A549 (cell line): Measurements from ENCODE around the gene PCYT1B. TPM values are rescaled to one million over a fixed set of nuclear protein-coding genes. Genes with fewer than 3 reads are reported as not detected.
"Not testable (repeated sequence)": the region's sequence is repeated elsewhere in the genome, so short reads cannot be mapped to it uniquely, and the experiment has no call there.

Experiments used
- ATAC-seq, 2 experiments: fragments of 200-7000 bp in 1 of 2; fragments of >200 bp in 1 of 2; cut with Nextera tagmentation in 1 of 2; cut with Tn5 transposase in 1 of 2; 3 replicates each; pipeline versions ENCODE4 v1.8.0 to v1.9.1; 2018 to 2020; ENCODE audit warnings: mild to moderate bottlenecking in 1 of 2, moderate library complexity in 1 of 2
- CTCF ChIA-PET: fragments of 300-600 bp; sonication (Branson Sonifier 250); formaldehyde crosslinking; extraction: SDS; loops from one replicate; lab custom pipeline; 2021; ENCODE audit warnings: antibody characterized with exemption, inconsistent platforms; lab: Yijun Ruan, JAX
- POLR2A ChIA-PET: fragments of 350-600 bp; formaldehyde crosslinking; extraction: SDS; loops from one replicate; lab custom pipeline; 2021; ENCODE audit warnings: antibody characterized with exemption, inconsistent platforms; lab: Yijun Ruan, JAX
- DNase-seq, 2 experiments: peaks; one replicate each; pipeline versions ENCODE4 v3.0.0 to v3.0.0-alpha.2; 2011 to 2016; ENCODE audit warnings: low read depth in 1 of 2, low spot score in 1 of 2
- FAIRE-seq: peaks from 2 replicates; lab custom pipeline; 2011; peaks lifted over from hg19 to GRCh38; lab: Jason Lieb, UNC
- H3K27ac ChIP-seq, 2 experiments: fragments of >200 bp; sonication (Bioruptor Twin); formaldehyde crosslinking; 3 replicates each; pipeline ENCODE4 v1.5.1; 2016 to 2017
- H3K4me1 ChIP-seq: fragments of >200 bp; sonication (Bioruptor Twin); formaldehyde crosslinking; 3 replicates; pipeline ENCODE4 v1.6.1; 2016
- H3K4me2 ChIP-seq: fragments of >200 bp; sonication (Bioruptor Twin); formaldehyde crosslinking; 3 replicates; pipeline ENCODE4 v1.6.1; 2016
- H3K4me3 ChIP-seq: fragments of >200 bp; sonication (Bioruptor Twin); formaldehyde crosslinking; 3 replicates; pipeline ENCODE4 v1.5.1; 2016
- H3K9me3 ChIP-seq: fragments of >200 bp; sonication (Bioruptor Twin); formaldehyde crosslinking; 3 replicates; pipeline ENCODE4 v1.6.1; 2016
- BHLHE40 ChIP-seq: IDR thresholded peaks from 2 replicates; pipeline ENCODE4 v1.6.1; 2012; ENCODE audit warnings: low read depth, low read length, inconsistent platforms
- CHD4 ChIP-seq: fragments of 200-600 bp; sonication (generic); IDR thresholded peaks from 2 replicates; pipeline ENCODE4 v1.6.1; 2016; ENCODE audit warnings: antibody characterized with exemption, mild to moderate bottlenecking, borderline replicate concordance
- MAFK ChIP-seq: fragments of 450-650 bp; IDR thresholded peaks from 2 replicates; pipeline ENCODE4 v1.6.1; 2014; ENCODE audit not compliant: partially characterized antibody
- NPAS2 ChIP-seq: fragments of 250-450 bp; sonication (Bioruptor Pico); IDR thresholded peaks from 2 replicates; pipeline ENCODE4 v1.8.0; 2022; ENCODE audit warnings: mild to moderate bottlenecking, moderate library complexity, borderline replicate concordance
- PHF8 ChIP-seq: fragments of 200-600 bp; sonication (generic); IDR thresholded peaks from 2 replicates; pipeline ENCODE4 v1.6.1; 2016; ENCODE audit warnings: low read depth, mild to moderate bottlenecking, antibody characterized with exemption, moderate library complexity, borderline replicate concordance
- POLR2AphosphoS2 ChIP-seq: conservative IDR thresholded peaks from 2 replicates; pipeline ENCODE4 v1.6.1; 2012; ENCODE audit warnings: low read length, improper control_type of control experiment, inconsistent platforms
- RAD21 ChIP-seq, 2 experiments: fragments of >200 bp in 1 of 2; sonication (Bioruptor Twin) in 1 of 2; formaldehyde crosslinking in 1 of 2; IDR thresholded peaks in 1 of 2; conservative IDR thresholded peaks in 1 of 2; 2 replicates in 1 of 2; 3 replicates in 1 of 2; pipeline ENCODE4 v1.6.1; 2012 to 2018; ENCODE audit warnings: inconsistent platforms in 1 of 2
- RFX5 ChIP-seq: fragments of 450-650 bp; IDR thresholded peaks from 2 replicates; pipeline ENCODE4 v1.7.1; 2014; ENCODE audit warnings: antibody characterized with exemption, mild to moderate bottlenecking, moderate library complexity
- RNF2 ChIP-seq: fragments of 200-600 bp; sonication (generic); IDR thresholded peaks from 2 replicates; pipeline ENCODE4 v1.6.1; 2016; ENCODE audit warnings: low read depth, mild to moderate bottlenecking, antibody characterized with exemption, moderate library complexity, borderline replicate concordance
- WGBS: methylation state at CpG from one replicate; pipeline ENCODE4 v1.1.6; 2017; ENCODE audit errors: missing lambda C conversion rate; 5-methylcytosine and 5-hydroxymethylcytosine counted together
- polyA plus RNA-seq, 4 experiments: library from polyadenylated mRNA; depleted of rRNA in 3 of 4; stranded (reverse); fragments of >200 nt; fragmentation: RNase III in 1 of 4; extraction: RNeasy Plus Mini Kit Qiagen cat#74134 plus additional on column Dnase treatment in 1 of 4; gene quantifications; 2 replicates in 3 of 4; 3 replicates in 1 of 4; pipeline ENCODE4 v1.2.3, GENCODE V29; 2011 to 2017
- TF ChIP-seq, protein P1 (sequence below): fragments of 450-650 bp; IDR thresholded peaks from 2 replicates; pipeline ENCODE4 v1.6.1; 2014; ENCODE audit warnings: antibody characterized with exemption
- TF ChIP-seq, protein P2 (sequence below): fragments of >200 bp; sonication (Bioruptor Twin); formaldehyde crosslinking; IDR thresholded peaks from 3 replicates; pipeline ENCODE4 v1.6.1; 2016
- TF ChIP-seq, protein P3 (sequence below): IDR thresholded peaks from 2 replicates; pipeline ENCODE4 v1.6.1; 2012
- TF ChIP-seq, protein P4 (sequence below): IDR thresholded peaks from 2 replicates; pipeline ENCODE4 v1.6.1; 2012; ENCODE audit warnings: low read depth, borderline replicate concordance
- TF ChIP-seq, protein P5 (sequence below): fragments of 250-450 bp; sonication (Bioruptor Pico); IDR thresholded peaks from 2 replicates; pipeline ENCODE4 v1.5.0; 2020; ENCODE audit warnings: low read depth, mild to moderate bottlenecking, moderate library complexity

Gene PCYT1B
- polyA plus RNA-seq, 2 of the 4 experiments (the other 2 are of a cell fraction), result 0.05 TPM; not detected in 1

DNA sequence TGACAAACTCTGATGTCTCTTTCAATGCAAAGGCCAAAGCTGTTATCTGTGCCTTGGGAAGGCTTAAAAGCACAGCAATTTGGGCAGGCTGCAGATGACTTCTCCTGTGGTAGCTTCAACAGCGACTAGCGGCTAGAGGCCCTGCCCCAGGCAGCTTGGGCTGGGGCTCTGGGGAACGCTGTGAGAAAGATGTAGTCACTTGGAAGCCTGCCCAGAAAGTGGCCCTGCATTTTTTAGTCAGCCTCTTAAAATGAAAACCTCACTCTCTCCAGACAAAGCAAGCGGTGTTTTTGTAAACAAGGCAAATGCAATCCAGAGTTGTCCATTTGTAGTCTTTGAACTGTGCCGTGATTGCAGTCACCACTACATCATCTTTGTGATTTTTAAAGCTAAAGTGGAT, 27.5 kb downstream of the PCYT1B start:
- Histone ChIP-seq H3K4me1 (peaks cover 10% of the 10 kb centered on the region), H3K27ac (no peak overlapping the region), H3K4me2 (peak overlapping the region; percentile 43; the same call in 2 of the 3 replicates), H3K4me3 (no peak overlapping the region), H3K9me3 (no peaks in the 10 kb centered on the region)
- TF ChIP-seq, protein P1, sequence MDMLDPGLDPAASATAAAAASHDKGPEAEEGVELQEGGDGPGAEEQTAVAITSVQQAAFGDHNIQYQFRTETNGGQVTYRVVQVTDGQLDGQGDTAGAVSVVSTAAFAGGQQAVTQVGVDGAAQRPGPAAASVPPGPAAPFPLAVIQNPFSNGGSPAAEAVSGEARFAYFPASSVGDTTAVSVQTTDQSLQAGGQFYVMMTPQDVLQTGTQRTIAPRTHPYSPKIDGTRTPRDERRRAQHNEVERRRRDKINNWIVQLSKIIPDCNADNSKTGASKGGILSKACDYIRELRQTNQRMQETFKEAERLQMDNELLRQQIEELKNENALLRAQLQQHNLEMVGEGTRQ, result no peak
- no peak for TF ChIP-seq NPAS2 (CRISPR knock-in tag)
- TF ChIP-seq, protein P2, sequence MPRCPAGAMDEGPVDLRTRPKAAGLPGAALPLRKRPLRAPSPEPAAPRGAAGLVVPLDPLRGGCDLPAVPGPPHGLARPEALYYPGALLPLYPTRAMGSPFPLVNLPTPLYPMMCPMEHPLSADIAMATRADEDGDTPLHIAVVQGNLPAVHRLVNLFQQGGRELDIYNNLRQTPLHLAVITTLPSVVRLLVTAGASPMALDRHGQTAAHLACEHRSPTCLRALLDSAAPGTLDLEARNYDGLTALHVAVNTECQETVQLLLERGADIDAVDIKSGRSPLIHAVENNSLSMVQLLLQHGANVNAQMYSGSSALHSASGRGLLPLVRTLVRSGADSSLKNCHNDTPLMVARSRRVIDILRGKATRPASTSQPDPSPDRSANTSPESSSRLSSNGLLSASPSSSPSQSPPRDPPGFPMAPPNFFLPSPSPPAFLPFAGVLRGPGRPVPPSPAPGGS, result no peak
- TF ChIP-seq, protein P3, sequence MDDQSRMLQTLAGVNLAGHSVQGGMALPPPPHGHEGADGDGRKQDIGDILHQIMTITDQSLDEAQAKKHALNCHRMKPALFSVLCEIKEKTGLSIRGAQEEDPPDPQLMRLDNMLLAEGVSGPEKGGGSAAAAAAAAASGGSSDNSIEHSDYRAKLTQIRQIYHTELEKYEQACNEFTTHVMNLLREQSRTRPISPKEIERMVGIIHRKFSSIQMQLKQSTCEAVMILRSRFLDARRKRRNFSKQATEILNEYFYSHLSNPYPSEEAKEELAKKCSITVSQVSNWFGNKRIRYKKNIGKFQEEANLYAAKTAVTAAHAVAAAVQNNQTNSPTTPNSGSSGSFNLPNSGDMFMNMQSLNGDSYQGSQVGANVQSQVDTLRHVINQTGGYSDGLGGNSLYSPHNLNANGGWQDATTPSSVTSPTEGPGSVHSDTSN, result no peak
- ATAC-seq (peak; percentile 34 to 60; a peak in 3 of 6 replicates), DNase-seq (peak in 1 of 2 experiments; percentile 19), FAIRE-seq (no peak)
- POLR2A ChIA-PET, result no interaction called here
- 39% methylated on average over 5 of the region's 5 CpGs for WGBS
- CTCF ChIA-PET, result interaction anchor here (1.0 kb wide), 1 partner anchor 9 kb away, joined by 3 read pairs; no protein-coding TSS in a partner anchor

DNA sequence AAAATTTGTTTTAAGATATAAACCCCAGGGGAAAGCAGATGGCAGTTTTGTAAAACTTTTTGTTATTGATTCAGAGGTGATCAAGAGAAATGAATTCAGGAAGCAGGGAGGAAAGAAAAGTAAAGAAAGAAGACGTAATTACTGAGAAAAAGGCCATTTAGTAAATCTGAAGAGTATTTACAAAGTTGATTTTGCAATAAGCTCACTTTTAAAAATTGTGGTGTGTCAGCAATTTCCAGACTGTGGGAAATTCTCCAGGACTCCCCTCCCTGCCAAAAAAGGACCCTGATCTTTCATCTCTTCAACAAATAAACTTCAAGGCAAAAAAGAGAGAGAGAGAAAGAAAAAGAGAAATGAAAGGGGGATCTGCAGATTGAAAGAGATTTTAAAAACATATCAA, 36.6 kb downstream of the PCYT1B start:
- Histone ChIP-seq H3K4me1 (no peaks in the 10 kb centered on the region), H3K4me2 (no peak overlapping the region), H3K9me3 (no peaks in the 10 kb centered on the region), H3K27ac (no peak overlapping the region), H3K4me3 (no peak overlapping the region)
- CTCF ChIA-PET, result no interaction called here
- ATAC-seq, result no peak
- POLR2A ChIA-PET, result no interaction called here
- TF ChIP-seq CHD4, result no peak
- TF ChIP-seq MAFK, result peak; percentile 80
- DNase-seq, result no peak
- FAIRE-seq, result peak; percentile 32
- 26% methylated on average over 1 of the region's 1 CpG for WGBS

DNA sequence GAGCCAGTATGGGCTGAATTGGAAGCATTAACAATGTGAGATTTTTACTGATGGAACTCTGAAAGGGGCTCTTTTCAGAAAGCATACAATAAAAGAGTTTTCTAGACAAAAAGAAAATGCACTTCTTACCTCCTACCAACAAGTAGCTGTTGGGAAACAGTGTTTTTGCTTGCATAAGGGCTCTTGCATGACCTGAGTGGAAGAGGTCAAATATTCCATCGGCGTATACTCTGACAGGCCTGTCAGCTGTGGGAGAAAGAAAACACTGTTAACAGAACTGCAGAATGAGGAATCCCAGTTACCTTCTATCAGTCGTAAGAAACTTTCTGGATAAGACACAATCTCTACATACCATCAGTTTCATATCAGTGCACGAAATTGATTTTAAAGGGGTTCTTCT, 39.5 kb downstream of the PCYT1B start:
- Histone ChIP-seq H3K9me3 (no peaks in the 10 kb centered on the region), H3K4me2 (no peak overlapping the region), H3K4me3 (no peak overlapping the region), H3K4me1 (no peaks in the 10 kb centered on the region), H3K27ac (no peak overlapping the region)
- CTCF ChIA-PET, result no interaction called here
- DNase-seq (no peak), ATAC-seq (no peak), FAIRE-seq (no peak)
- 68% methylated on average over 4 of the region's 4 CpGs for WGBS
- TF ChIP-seq PHF8, result no peak
- TF ChIP-seq RAD21 (conservative IDR thresholded peaks at IDR 0.05 in 1 of 2, IDR thresholded peaks at IDR 0.05 in 1 of 2), result no peak
- TF ChIP-seq, protein P4, sequence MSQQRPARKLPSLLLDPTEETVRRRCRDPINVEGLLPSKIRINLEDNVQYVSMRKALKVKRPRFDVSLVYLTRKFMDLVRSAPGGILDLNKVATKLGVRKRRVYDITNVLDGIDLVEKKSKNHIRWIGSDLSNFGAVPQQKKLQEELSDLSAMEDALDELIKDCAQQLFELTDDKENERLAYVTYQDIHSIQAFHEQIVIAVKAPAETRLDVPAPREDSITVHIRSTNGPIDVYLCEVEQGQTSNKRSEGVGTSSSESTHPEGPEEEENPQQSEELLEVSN, result no peak
- no peak for TF ChIP-seq RNF2
- POLR2A ChIA-PET, result no interaction called here

DNA sequence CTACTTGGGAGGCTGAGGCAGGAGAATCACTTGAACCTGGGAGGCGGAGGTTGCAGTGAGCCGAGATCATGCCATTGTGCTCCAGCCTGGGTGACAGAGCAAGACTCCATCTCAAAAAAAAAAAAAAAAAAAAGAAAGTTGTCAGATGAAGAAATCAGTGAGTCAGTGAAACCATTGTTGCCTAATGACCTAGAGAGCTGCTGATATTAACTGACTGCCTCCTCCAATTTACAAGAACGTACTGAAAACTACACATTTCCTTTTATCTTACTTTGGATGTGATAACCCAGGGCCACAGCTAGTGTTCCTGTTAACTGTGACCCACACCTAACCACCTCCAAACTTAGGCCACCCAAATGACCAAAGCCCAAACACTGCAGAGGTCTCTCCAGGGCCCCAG, 41.2 kb downstream of the PCYT1B start:
- H3K4me3 ChIP-seq, CTCF ChIA-PET, DNase-seq, H3K9me3 ChIP-seq, H3K27ac ChIP-seq, ATAC-seq, FAIRE-seq, H3K4me1 ChIP-seq, H3K4me2 ChIP-seq, POLR2A ChIA-PET: not testable (repeated sequence)
- 48% methylated on average over 1 of the region's 3 CpGs for WGBS

DNA sequence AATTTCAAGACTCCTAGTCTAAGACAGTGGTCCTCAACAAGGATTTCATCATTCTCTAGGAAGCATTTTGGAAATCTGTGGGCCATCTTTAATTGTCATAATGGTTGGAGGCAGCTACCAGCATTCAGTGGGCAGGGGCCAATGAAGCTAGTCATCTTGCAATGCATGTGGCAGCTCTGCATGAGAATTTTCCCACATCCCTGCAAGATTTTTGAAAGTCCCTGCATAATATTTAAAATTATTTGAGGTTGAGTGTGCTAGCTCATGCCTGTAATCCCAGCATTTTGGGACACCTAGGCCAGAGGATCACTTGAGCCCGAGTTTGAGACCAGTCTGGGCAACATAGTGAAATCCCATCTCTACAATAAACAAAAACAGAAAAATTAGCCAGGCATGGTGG, 44.0 kb downstream of the PCYT1B start:
- Histone ChIP-seq H3K27ac (no peak overlapping the region), H3K4me3 (no peak overlapping the region), H3K4me2 (no peak overlapping the region), H3K4me1 (no peaks in the 10 kb centered on the region), H3K9me3 (no peaks in the 10 kb centered on the region)
- TF ChIP-seq, protein P5, sequence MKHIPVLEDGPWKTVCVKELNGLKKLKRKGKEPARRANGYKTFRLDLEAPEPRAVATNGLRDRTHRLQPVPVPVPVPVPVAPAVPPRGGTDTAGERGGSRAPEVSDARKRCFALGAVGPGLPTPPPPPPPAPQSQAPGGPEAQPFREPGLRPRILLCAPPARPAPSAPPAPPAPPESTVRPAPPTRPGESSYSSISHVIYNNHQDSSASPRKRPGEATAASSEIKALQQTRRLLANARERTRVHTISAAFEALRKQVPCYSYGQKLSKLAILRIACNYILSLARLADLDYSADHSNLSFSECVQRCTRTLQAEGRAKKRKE (CRISPR knock-in tag), result no peak
- TF ChIP-seq POLR2AphosphoS2, result no peak
- TF ChIP-seq RFX5, result no peak
- TF ChIP-seq BHLHE40, result no peak
- no peak for DNase-seq
- WGBS, result 17% methylated on average over 1 of the region's 1 CpG
- no peak for FAIRE-seq
- ChIA-PET CTCF (no interaction called here), POLR2A (no interaction called here)
- no peak for ATAC-seq
